Endothelial cell of umbilical vein (primary cell): ENCODE measurements around the gene PEX16. TPM values are rescaled to one million over a fixed set of nuclear protein-coding genes. Genes with fewer than 3 reads are reported as not detected.

Source experiments
- BruUV-seq: library from RNA; stranded (reverse); fragments of 400-500 nt; replicated peaks from 2 replicates; lab custom pipeline; 2021; lab: Mats Ljungman, UMichigan
- CTCF ChIA-PET: fragments of 300-600, 350-600 bp; sonication (Branson Sonifier 250); formaldehyde crosslinking; loops from one replicate; lab custom pipeline; 2021; ENCODE audit warnings: antibody characterized with exemption, inconsistent platforms; lab: Charles Lee
- POLR2A ChIA-PET: fragments of 300-600, 350-600 bp; sonication (Branson Sonifier 250); formaldehyde crosslinking; loops from one replicate; lab custom pipeline; 2021; ENCODE audit warnings: antibody characterized with exemption, inconsistent platforms; lab: Charles Lee
- DNase-seq: peaks from one replicate; pipeline ENCODE4 v3.0.0-alpha.2; 2011; ENCODE audit warnings: low read depth, low spot score
- FAIRE-seq: peaks from 2 replicates; lab custom pipeline; 2011; peaks lifted over from hg19 to GRCh38; lab: Jason Lieb, UNC
- H2AFZ ChIP-seq: 2 replicates; pipeline ENCODE4 v1.6.0; 2012; ENCODE audit warnings: low read depth, low read length, control low read depth, inconsistent platforms
- H3K27ac ChIP-seq: 2 replicates; pipeline ENCODE4 v1.5.1; 2011; ENCODE audit warnings: low read depth, mild to moderate bottlenecking, control low read depth, low read length, moderate library complexity; ENCODE audit not compliant: insufficient read depth
- H3K27me3 ChIP-seq, 2 experiments: 2 replicates each; pipeline versions ENCODE4 v1.6.0 to v1.6.1; 2011; ENCODE audit warnings: low read length in 2 of 2, mixed read lengths in 1 of 2; ENCODE audit not compliant: control insufficient read depth in 2 of 2, insufficient read depth in 2 of 2
- H3K36me3 ChIP-seq, 2 experiments: 2 replicates in 1 of 2; 3 replicates in 1 of 2; pipeline ENCODE4 v1.5.1; 2011; ENCODE audit warnings: low read length in 2 of 2, mild to moderate bottlenecking in 1 of 2, moderate library complexity in 1 of 2; ENCODE audit not compliant: control insufficient read depth in 2 of 2, insufficient read depth in 2 of 2; ENCODE audit errors: extremely low read depth in 1 of 2
- H3K4me1 ChIP-seq: 3 replicates; pipeline ENCODE4 v1.5.1; 2011; ENCODE audit warnings: mild to moderate bottlenecking, low read length; ENCODE audit not compliant: control insufficient read depth, insufficient read depth; ENCODE audit errors: extremely low read depth
- H3K4me2 ChIP-seq: 2 replicates; pipeline ENCODE4 v1.6.1; 2011; ENCODE audit warnings: low read length, control low read depth, mixed read lengths; ENCODE audit not compliant: insufficient read depth
- H3K4me3 ChIP-seq, 3 experiments: fragments of 200-600 bp in 1 of 3; sonication (generic), shearing (Covaris generic) in 1 of 3; replicated peaks in 1 of 3; 2 replicates each; pipeline ENCODE4 v1.5.1; 2011 to 2016; ENCODE audit warnings: control low read depth in 3 of 3, low read length in 3 of 3, mild to moderate bottlenecking in 2 of 3, inconsistent platforms in 1 of 3, low read depth in 1 of 3, moderate library complexity in 1 of 3; ENCODE audit not compliant: insufficient read depth in 1 of 3
- H3K79me2 ChIP-seq: 2 replicates; pipeline ENCODE4 v1.6.0; 2012; ENCODE audit warnings: low read length, inconsistent platforms; ENCODE audit not compliant: control insufficient read depth, insufficient read depth
- H3K9ac ChIP-seq: replicated peaks from 2 replicates; pipeline ENCODE3; 2011; ENCODE audit warnings: low read length, control low read depth; ENCODE audit not compliant: insufficient read depth; ENCODE audit errors: extremely low read depth
- H3K9me1 ChIP-seq: replicated peaks from 3 replicates; pipeline ENCODE4 v1.6.0; 2011; ENCODE audit warnings: mild to moderate bottlenecking, low read length; ENCODE audit not compliant: control insufficient read depth, insufficient read depth; ENCODE audit errors: extremely low read depth
- H3K9me3 ChIP-seq: replicated peaks from 2 replicates; pipeline ENCODE4 v1.5.1; 2012; ENCODE audit warnings: low read length, inconsistent platforms; ENCODE audit not compliant: control insufficient read depth, insufficient read depth
- H4K20me1 ChIP-seq: replicated peaks from 2 replicates; pipeline ENCODE3; 2011; ENCODE audit warnings: mild to moderate bottlenecking, low read length; ENCODE audit not compliant: control insufficient read depth, insufficient read depth; ENCODE audit errors: extremely low read depth
- EZH2 ChIP-seq: IDR thresholded peaks from 2 replicates; pipeline ENCODE4 v1.6.1; 2012; ENCODE audit warnings: borderline replicate concordance, low read depth, mild to moderate bottlenecking, moderate library complexity, low read length, inconsistent platforms; ENCODE audit not compliant: severe bottlenecking
- FOS ChIP-seq: IDR thresholded peaks from 2 replicates; pipeline ENCODE4 v1.6.1; 2011; ENCODE audit warnings: mild to moderate bottlenecking, low read length, moderate library complexity, borderline replicate concordance; ENCODE audit not compliant: insufficient read depth
- GATA2 ChIP-seq: IDR thresholded peaks from 2 replicates; pipeline ENCODE4 v1.7.0; 2011; ENCODE audit warnings: low read depth, mild to moderate bottlenecking, moderate library complexity, mixed read lengths, low read length; ENCODE audit not compliant: insufficient read length, insufficient read depth
- JUN ChIP-seq: IDR thresholded peaks from 2 replicates; pipeline ENCODE4 v1.6.1; 2011; ENCODE audit warnings: borderline replicate concordance, low read depth; ENCODE audit not compliant: insufficient read length, insufficient read depth
- MYC ChIP-seq: IDR thresholded peaks from one replicate; pipeline ENCODE4 v1.6.1; 2011; ENCODE audit warnings: mild to moderate bottlenecking, low read depth, low read length
- POLR2A ChIP-seq: IDR thresholded peaks from 2 replicates; pipeline ENCODE4 v1.6.1; 2012; ENCODE audit warnings: low read depth, mild to moderate bottlenecking, control low read depth, low read length
- POLR2AphosphoS5 ChIP-seq: IDR thresholded peaks from 2 replicates; pipeline ENCODE4 v1.6.1; 2012; ENCODE audit warnings: low read depth, mild to moderate bottlenecking, control low read depth, low read length, moderate library complexity; ENCODE audit not compliant: insufficient read depth
- dilution Hi-C: fragments of 300-500 bp; cut with MboI; formaldehyde crosslinking; loops from one replicate; pipeline ENCODE4 v1.15.0; 2019; ENCODE audit warnings: low sequenced_read_pairs; ENCODE audit not compliant: extremely low pct_ligation_motif_present
- intact Hi-C: fragments of 100-400 bp; cut with micrococcal nuclease; formaldehyde crosslinking; loops from one replicate; pipeline ENCODE4 v1.10.0; 2022
- polyA plus RNA-seq, 4 experiments: library from polyadenylated mRNA; depleted of rRNA in 3 of 4; stranded (reverse) in 3 of 4; unstranded in 1 of 4; fragments of >200 nt; gene quantifications; 2 replicates each; pipeline versions ENCODE4 v1.2.1 to v1.2.3, GENCODE V29; 2011 to 2012; ENCODE audit warnings: missing spikeins in 1 of 4
- total RNA-seq: library from RNA; stranded (reverse); gene quantifications from 2 replicates; pipeline ENCODE4 v1.2.3, GENCODE V29; 2021

Gene PEX16
- total and polyA plus RNA-seq, 2 donors (not counting 3 experiments of a cell fraction or from before 2014, with no cell fraction given), result 27.4 to 32.2 TPM

GRCh38 chr11:45899448-45900174 lies 18.1 kb downstream of the PEX16 start:
- ChIA-PET POLR2A (interaction anchor here (1.4 kb wide), 1 partner anchor 18 kb away, joined by 4 read pairs; the partner anchor contains the start of gene PEX16), CTCF (interaction anchor here (0.6 to 1.0 kb wide), 3 partner anchors 28 to 493 kb away, joined by 3 read pairs; no protein-coding TSS in a partner anchor)
- peak overlapping the region; percentile 80 for H3K9ac ChIP-seq
- no peaks in the 10 kb centered on the region for H3K79me2 ChIP-seq
- DNase-seq (peak; percentile 70), FAIRE-seq (peak; percentile 85)
- H3K4me1 ChIP-seq, result peaks cover 10% of the 10 kb centered on the region
- H3K9me1 ChIP-seq, result no peaks in the 10 kb centered on the region
- H3K4me2 ChIP-seq, result peak overlapping the region; percentile 52
- dilution Hi-C loops, result no loop called here
- intact Hi-C loops, result loop anchor here (1.0 kb wide), 1 partner anchor 19 kb away; no protein-coding TSS in a partner anchor
- peak overlapping the region; percentile 11 to 40 (median 26) for H3K4me3 ChIP-seq
- no TSS peak for BruUV-seq
- peaks cover 4 to 9% of the 10 kb centered on the region in 2 experiments for H3K27me3 ChIP-seq
- H3K36me3 ChIP-seq, result no peaks in the 10 kb centered on the region
- no peaks in the 10 kb centered on the region for H4K20me1 ChIP-seq
- no peaks in the 10 kb centered on the region for H3K9me3 ChIP-seq
- peak overlapping the region; percentile 77 for H2AFZ ChIP-seq
- peak overlapping the region; percentile 70 for H3K27ac ChIP-seq
- TF ChIP-seq JUN, result peak; percentile 25
- peak; percentile 18 for TF ChIP-seq POLR2AphosphoS5
- no peak for TF ChIP-seq FOS

- Histone ChIP-seq H3K4me3 (no peak overlapping the region), H3K9ac (peak overlapping the region; percentile 80), H3K4me1 (peaks cover 10% of the 10 kb centered on the region), H3K9me1 (no peaks in the 10 kb centered on the region), H3K27ac (no peak overlapping the region), H3K79me2 (no peaks in the 10 kb centered on the region), H3K4me2 (peak overlapping the region; percentile 52), H3K9me3 (no peaks in the 10 kb centered on the region), H2AFZ (peak overlapping the region; percentile 15), H4K20me1 (no peaks in the 10 kb centered on the region), H3K36me3 (no peaks in the 10 kb centered on the region), H3K27me3 (peaks cover 4 to 9% of the 10 kb centered on the region in 2 experiments)
- intact Hi-C loops, result loop anchor here (1.0 kb wide), 1 partner anchor 19 kb away; no protein-coding TSS in a partner anchor
- no TSS peak for BruUV-seq
- dilution Hi-C loops, result no loop called here
- no peak for TF ChIP-seq EZH2
- no peak for TF ChIP-seq POLR2A
- no peak for TF ChIP-seq JUN
- TF ChIP-seq MYC, result no peak
- no peak for TF ChIP-seq GATA2
- CTCF ChIA-PET, result interaction anchor here (0.6 to 1.0 kb wide), 3 partner anchors 27 to 493 kb away, joined by 3 read pairs; no protein-coding TSS in a partner anchor
- POLR2A ChIA-PET, result interaction anchor here (1.4 kb wide), 1 partner anchor 19 kb away, joined by 4 read pairs; the partner anchor contains the start of gene PEX16
- DNase-seq (no peak), FAIRE-seq (no peak)
Observed at GRCh38 chr11:45899086-45899447, 18.6 kb downstream of the PEX16 start.
